PFSK-1 (cell line): ENCODE results near the gene PTPN6.

Experiments
- POLR2AphosphoS5 ChIP-seq: IDR thresholded peaks from 2 replicates; pipeline ENCODE4 v1.6.1; 2012; ENCODE audit warnings: low read depth, mild to moderate bottlenecking, control low read depth, low read length, moderate library complexity
- SIN3A ChIP-seq: IDR thresholded peaks from 2 replicates; pipeline ENCODE4 v1.6.1; 2012; ENCODE audit warnings: mild to moderate bottlenecking, low read length, moderate library complexity, borderline replicate concordance; ENCODE audit not compliant: insufficient read depth
- TAF1 ChIP-seq: IDR thresholded peaks from 2 replicates; pipeline ENCODE4 v1.6.1; 2012; ENCODE audit warnings: low read length, control low read depth, borderline replicate concordance; ENCODE audit not compliant: insufficient read depth

DNA sequence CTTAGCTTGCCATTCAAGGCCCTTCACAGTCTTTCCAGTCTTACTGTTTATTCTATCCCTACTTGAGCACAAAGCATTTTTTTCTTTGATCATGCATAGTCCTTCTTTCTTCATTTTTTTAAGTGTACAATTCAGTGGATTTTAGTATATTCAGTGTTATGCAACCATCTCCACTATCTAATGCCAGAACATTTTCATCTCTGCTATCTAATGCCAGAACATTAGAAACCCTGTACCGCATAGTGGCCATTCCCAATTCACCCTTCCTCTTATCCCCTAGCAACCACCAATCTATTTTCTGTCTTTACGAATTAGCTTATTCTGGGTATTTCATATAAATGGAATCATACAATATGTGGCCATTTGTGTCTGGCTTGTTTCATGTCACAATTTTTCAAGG lies 53.7 kb downstream of the PTPN6 start:
- TF ChIP-seq TAF1 = no peak
- TF ChIP-seq SIN3A = no peak
- TF ChIP-seq POLR2AphosphoS5 = no peak
